ENCODE results near the gene ANKS6. TPM values are rescaled to one million over a fixed set of nuclear protein-coding genes. Genes with fewer than 3 reads are reported as not detected.

Gene ANKS6
- total and polyA plus RNA-seq, 4 donors: 1.9 to 6.3 (median 2.9) TPM

DNA sequence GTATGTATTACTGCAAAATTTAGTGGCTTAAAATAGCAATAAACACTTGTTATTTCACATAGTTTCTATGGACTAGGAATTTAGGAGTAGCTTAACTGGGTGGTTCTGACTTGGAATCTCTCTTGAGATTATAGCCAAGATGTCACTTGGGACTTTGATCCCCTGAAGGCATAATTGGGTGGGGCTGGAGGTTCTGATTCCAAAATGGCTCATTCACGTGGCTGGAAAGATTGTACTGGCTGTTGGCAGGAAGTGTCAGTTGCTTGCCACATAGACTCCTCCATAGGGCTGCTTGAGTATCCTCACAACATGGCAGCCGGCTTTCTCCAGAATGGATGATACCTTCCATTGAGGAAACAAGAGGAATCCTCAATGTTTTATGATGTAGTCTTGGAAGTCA, 22.4 kb upstream of the ANKS6 start:
- TF ChIP-seq, protein P1, sequence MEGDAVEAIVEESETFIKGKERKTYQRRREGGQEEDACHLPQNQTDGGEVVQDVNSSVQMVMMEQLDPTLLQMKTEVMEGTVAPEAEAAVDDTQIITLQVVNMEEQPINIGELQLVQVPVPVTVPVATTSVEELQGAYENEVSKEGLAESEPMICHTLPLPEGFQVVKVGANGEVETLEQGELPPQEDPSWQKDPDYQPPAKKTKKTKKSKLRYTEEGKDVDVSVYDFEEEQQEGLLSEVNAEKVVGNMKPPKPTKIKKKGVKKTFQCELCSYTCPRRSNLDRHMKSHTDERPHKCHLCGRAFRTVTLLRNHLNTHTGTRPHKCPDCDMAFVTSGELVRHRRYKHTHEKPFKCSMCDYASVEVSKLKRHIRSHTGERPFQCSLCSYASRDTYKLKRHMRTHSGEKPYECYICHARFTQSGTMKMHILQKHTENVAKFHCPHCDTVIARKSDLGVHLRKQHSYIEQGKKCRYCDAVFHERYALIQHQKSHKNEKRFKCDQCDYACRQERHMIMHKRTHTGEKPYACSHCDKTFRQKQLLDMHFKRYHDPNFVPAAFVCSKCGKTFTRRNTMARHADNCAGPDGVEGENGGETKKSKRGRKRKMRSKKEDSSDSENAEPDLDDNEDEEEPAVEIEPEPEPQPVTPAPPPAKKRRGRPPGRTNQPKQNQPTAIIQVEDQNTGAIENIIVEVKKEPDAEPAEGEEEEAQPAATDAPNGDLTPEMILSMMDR (IDR thresholded peaks at IDR 0.05; ENCODE audit: low read depth, low read length, missing input control): no peak
- TF ChIP-seq, protein P2, sequence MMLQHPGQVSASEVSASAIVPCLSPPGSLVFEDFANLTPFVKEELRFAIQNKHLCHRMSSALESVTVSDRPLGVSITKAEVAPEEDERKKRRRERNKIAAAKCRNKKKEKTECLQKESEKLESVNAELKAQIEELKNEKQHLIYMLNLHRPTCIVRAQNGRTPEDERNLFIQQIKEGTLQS (IDR thresholded peaks at IDR 0.05): no peak
- TF ChIP-seq SP1 (IDR thresholded peaks at IDR 0.05) (no peak), TAF1 (conservative IDR thresholded peaks at IDR 0.05) (no peak), JUND (IDR thresholded peaks at IDR 0.05) (no peak)
- TF ChIP-seq, protein P3, sequence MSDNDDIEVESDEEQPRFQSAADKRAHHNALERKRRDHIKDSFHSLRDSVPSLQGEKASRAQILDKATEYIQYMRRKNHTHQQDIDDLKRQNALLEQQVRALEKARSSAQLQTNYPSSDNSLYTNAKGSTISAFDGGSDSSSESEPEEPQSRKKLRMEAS (IDR thresholded peaks at IDR 0.05): no peak
- TF ChIP-seq, protein P4, sequence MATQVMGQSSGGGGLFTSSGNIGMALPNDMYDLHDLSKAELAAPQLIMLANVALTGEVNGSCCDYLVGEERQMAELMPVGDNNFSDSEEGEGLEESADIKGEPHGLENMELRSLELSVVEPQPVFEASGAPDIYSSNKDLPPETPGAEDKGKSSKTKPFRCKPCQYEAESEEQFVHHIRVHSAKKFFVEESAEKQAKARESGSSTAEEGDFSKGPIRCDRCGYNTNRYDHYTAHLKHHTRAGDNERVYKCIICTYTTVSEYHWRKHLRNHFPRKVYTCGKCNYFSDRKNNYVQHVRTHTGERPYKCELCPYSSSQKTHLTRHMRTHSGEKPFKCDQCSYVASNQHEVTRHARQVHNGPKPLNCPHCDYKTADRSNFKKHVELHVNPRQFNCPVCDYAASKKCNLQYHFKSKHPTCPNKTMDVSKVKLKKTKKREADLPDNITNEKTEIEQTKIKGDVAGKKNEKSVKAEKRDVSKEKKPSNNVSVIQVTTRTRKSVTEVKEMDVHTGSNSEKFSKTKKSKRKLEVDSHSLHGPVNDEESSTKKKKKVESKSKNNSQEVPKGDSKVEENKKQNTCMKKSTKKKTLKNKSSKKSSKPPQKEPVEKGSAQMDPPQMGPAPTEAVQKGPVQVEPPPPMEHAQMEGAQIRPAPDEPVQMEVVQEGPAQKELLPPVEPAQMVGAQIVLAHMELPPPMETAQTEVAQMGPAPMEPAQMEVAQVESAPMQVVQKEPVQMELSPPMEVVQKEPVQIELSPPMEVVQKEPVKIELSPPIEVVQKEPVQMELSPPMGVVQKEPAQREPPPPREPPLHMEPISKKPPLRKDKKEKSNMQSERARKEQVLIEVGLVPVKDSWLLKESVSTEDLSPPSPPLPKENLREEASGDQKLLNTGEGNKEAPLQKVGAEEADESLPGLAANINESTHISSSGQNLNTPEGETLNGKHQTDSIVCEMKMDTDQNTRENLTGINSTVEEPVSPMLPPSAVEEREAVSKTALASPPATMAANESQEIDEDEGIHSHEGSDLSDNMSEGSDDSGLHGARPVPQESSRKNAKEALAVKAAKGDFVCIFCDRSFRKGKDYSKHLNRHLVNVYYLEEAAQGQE (IDR thresholded peaks at IDR 0.05): no peak
- Histone ChIP-seq H3K27me3 (ENCODE audit: control insufficient read depth in 4 of 4, insufficient read depth in 4 of 4, low read length in 3 of 4) (no peaks in the 10 kb centered on the region), H3K27ac (ENCODE audit: low read depth in 1 of 2, low read length in 2 of 2) (no peak overlapping the region), H3K4me1 (ENCODE audit: control insufficient read depth in 4 of 4, insufficient read depth in 4 of 4, low read length in 3 of 4) (no peaks in the 10 kb centered on the region), H3K4me3 (ENCODE audit: low read depth in 1 of 3, low read length in 3 of 3) (no peak overlapping the region), H3K36me3 (ENCODE audit: control insufficient read depth in 4 of 4, insufficient read depth in 3 of 4, low read depth in 1 of 4, low read length in 3 of 4) (no peaks in the 10 kb centered on the region), H3K9ac (ENCODE audit: low read depth in 1 of 2, low read length in 2 of 2) (no peak overlapping the region), H3K9me3 (ENCODE audit: control insufficient read depth in 4 of 4, low read length in 3 of 4) (peaks cover 0 to 3% (median 1%) of the 10 kb centered on the region in 4 donors)
- DNase-seq (ENCODE audit: low spot score): no peak
- 85% methylated on average over 2 of the region's 2 CpGs for WGBS

DNA sequence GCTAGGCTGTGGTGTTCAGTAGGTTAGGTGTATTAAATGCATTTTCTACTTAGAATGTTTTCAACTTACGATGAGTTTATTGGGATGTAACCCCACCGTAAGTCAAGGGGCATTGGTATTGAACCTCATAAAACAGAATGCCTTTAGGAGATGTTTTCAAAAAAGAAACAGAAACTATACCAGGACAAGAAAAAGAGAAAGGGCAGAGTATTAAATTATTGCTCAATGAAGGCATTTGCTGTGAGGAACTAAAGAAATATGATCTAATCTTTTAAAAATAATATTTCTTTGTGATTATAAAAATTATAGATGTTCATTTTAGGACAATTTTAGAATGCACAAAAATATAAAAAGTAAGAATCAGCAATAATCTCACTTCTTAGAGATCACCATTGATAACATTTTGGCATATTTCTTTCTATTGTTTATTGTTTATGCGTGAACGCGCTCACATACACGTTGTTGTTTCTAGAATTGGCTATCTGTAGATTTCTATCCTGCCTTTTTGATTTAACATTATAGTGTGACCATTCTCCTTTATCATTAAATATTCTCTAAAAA, 19.1 kb upstream of the ANKS6 start:
- 89% methylated on average over 6 of the region's 6 CpGs for WGBS
- Histone ChIP-seq H3K4me1 (ENCODE audit: control insufficient read depth in 4 of 4, insufficient read depth in 4 of 4, low read length in 3 of 4) (no peaks in the 10 kb centered on the region), H3K9me3 (ENCODE audit: control insufficient read depth in 4 of 4, low read length in 3 of 4) (peaks cover 0 to 3% (median 1%) of the 10 kb centered on the region in 4 donors), H3K27ac (ENCODE audit: low read depth in 1 of 2, low read length in 2 of 2) (no peak overlapping the region), H3K4me3 (ENCODE audit: low read depth in 1 of 3, low read length in 3 of 3) (no peak overlapping the region), H3K27me3 (ENCODE audit: control insufficient read depth in 4 of 4, insufficient read depth in 4 of 4, low read length in 3 of 4) (no peaks in the 10 kb centered on the region), H3K36me3 (ENCODE audit: control insufficient read depth in 4 of 4, insufficient read depth in 3 of 4, low read depth in 1 of 4, low read length in 3 of 4) (no peaks in the 10 kb centered on the region), H3K9ac (ENCODE audit: low read depth in 1 of 2, low read length in 2 of 2) (no peak overlapping the region)
- DNase-seq (ENCODE audit: low spot score): no peak
- no peak for TF ChIP-seq JUND (IDR thresholded peaks at IDR 0.05)
- TF ChIP-seq YY1 (IDR thresholded peaks at IDR 0.05): no peak
- TF ChIP-seq SP1 (IDR thresholded peaks at IDR 0.05): no peak
- no peak for TF ChIP-seq TAF1 (conservative IDR thresholded peaks at IDR 0.05)
- no peak for TF ChIP-seq RAD21 (IDR thresholded peaks at IDR 0.05)
- no peak for TF ChIP-seq FOXA1 (IDR thresholded peaks at IDR 0.05)
- TF ChIP-seq, protein P4 (IDR thresholded peaks at IDR 0.05): no peak
- TF ChIP-seq, protein P3 (IDR thresholded peaks at IDR 0.05): no peak
